GM23248 (cell line): ENCODE results near the gene ASCL4. TPM values are rescaled to one million over a fixed set of nuclear protein-coding genes. Genes with fewer than 3 reads are reported as not detected.
"Not testable (repeated sequence)": the region's sequence is repeated elsewhere in the genome, so short reads cannot be mapped to it uniquely, and the experiment has no call there.

Source experiments
- DNase-seq: peaks from one replicate; pipeline ENCODE4 v3.0.0-alpha.2; 2015
- H2AFZ ChIP-seq: fragments of 200-600 bp; sonication (generic); 2 replicates; pipeline ENCODE4 v1.6.1; 2016; ENCODE audit warnings: antibody characterized with exemption
- H3F3A ChIP-seq: fragments of 200-600 bp; sonication (generic); 2 replicates; pipeline ENCODE4 v1.6.1; 2016; ENCODE audit warnings: mild to moderate bottlenecking, antibody characterized with exemption, mixed run types; ENCODE audit not compliant: insufficient read depth
- H3K27ac ChIP-seq: fragments of 200-600 bp; sonication (generic); 2 replicates; pipeline ENCODE4 v1.5.1; 2016; ENCODE audit warnings: mild to moderate bottlenecking
- H3K27me3 ChIP-seq: fragments of 200-600 bp; sonication (generic); replicated peaks from 2 replicates; pipeline ENCODE4 v1.6.1; 2016; ENCODE audit warnings: mild to moderate bottlenecking; ENCODE audit not compliant: insufficient read depth
- H3K36me3 ChIP-seq: fragments of 200-600 bp; sonication (generic); 2 replicates; pipeline ENCODE4 v1.6.1; 2016; ENCODE audit warnings: low read depth, mild to moderate bottlenecking
- H3K4me1 ChIP-seq: fragments of 200-600 bp; sonication (generic); 2 replicates; pipeline ENCODE4 v1.6.1; 2016; ENCODE audit warnings: mild to moderate bottlenecking; ENCODE audit not compliant: insufficient read depth
- H3K4me2 ChIP-seq: fragments of 200-600 bp; sonication (generic); one replicate; pipeline ENCODE4 v1.6.1; 2016; ENCODE audit warnings: mild to moderate bottlenecking; ENCODE audit not compliant: unreplicated experiment
- H3K4me3 ChIP-seq: fragments of 200-600 bp; sonication (generic); 2 replicates; pipeline ENCODE4 v1.5.1; 2016; ENCODE audit warnings: mild to moderate bottlenecking
- H3K79me2 ChIP-seq: fragments of 200-600 bp; sonication (generic); 2 replicates; pipeline ENCODE4 v1.6.1; 2016; ENCODE audit warnings: mild to moderate bottlenecking; ENCODE audit not compliant: insufficient read depth
- H3K9ac ChIP-seq: fragments of 200-600 bp; sonication (generic); 2 replicates; pipeline ENCODE4 v1.6.1; 2016; ENCODE audit warnings: mild to moderate bottlenecking
- H3K9me2 ChIP-seq: fragments of 200-600 bp; sonication (generic); 2 replicates; pipeline ENCODE4 v1.6.1; 2016; ENCODE audit warnings: mixed run types, mild to moderate bottlenecking, moderate library complexity; ENCODE audit not compliant: insufficient read depth
- H3K9me3 ChIP-seq: fragments of 200-600 bp; sonication (generic); one replicate; pipeline ENCODE4 v1.6.1; 2017; ENCODE audit warnings: low read depth
- H4K20me1 ChIP-seq: fragments of 200-600 bp; sonication (generic); 2 replicates; pipeline ENCODE4 v1.6.0; 2016; ENCODE audit not compliant: insufficient read depth
- EZH2 ChIP-seq: fragments of 200-600 bp; sonication (generic); IDR thresholded peaks from 2 replicates; pipeline ENCODE4 v1.6.1; 2018; ENCODE audit warnings: antibody characterized with exemption, mild to moderate bottlenecking; ENCODE audit not compliant: insufficient read depth, poor library complexity, severe bottlenecking
- EZH2phosphoT487 ChIP-seq: fragments of 200-600 bp; sonication (generic); IDR thresholded peaks from 2 replicates; pipeline ENCODE4 v1.6.1; 2018; ENCODE audit warnings: antibody characterized with exemption, moderate library complexity, mild to moderate bottlenecking, low read depth; ENCODE audit not compliant: insufficient read depth
- WGBS, 2 experiments: methylation state at CpG; one replicate each; pipeline ENCODE4 v1.1.6; 2015 to 2017; ENCODE audit warnings: low lambda C conversion rate in 2 of 2, low coverage in 1 of 2; ENCODE audit errors: missing lambda C conversion rate in 2 of 2; 5-methylcytosine and 5-hydroxymethylcytosine counted together
- in situ Hi-C: fragments of 300-500 bp; cut with MboI; formaldehyde crosslinking; loops from 2 replicates; pipeline ENCODE4 v1.15.0; 2020
- polyA plus RNA-seq: library from polyadenylated mRNA; unstranded; fragments of >200 nt; fragmentation: Nextera tagmentation; extraction: Ambion mirVana; gene quantifications from 2 replicates; pipeline ENCODE4 v1.2.1, GENCODE V29; 2016
- total RNA-seq: library from RNA; depleted of rRNA; stranded (reverse); fragments of >200 nt; shearing (Covaris generic); gene quantifications from 2 replicates; pipeline ENCODE4 v1.2.3, GENCODE V29; 2014; rRNA removed

Gene ASCL4
- not detected in 2 replicates for total RNA-seq
- not detected in 2 replicates for polyA plus RNA-seq

DNA sequence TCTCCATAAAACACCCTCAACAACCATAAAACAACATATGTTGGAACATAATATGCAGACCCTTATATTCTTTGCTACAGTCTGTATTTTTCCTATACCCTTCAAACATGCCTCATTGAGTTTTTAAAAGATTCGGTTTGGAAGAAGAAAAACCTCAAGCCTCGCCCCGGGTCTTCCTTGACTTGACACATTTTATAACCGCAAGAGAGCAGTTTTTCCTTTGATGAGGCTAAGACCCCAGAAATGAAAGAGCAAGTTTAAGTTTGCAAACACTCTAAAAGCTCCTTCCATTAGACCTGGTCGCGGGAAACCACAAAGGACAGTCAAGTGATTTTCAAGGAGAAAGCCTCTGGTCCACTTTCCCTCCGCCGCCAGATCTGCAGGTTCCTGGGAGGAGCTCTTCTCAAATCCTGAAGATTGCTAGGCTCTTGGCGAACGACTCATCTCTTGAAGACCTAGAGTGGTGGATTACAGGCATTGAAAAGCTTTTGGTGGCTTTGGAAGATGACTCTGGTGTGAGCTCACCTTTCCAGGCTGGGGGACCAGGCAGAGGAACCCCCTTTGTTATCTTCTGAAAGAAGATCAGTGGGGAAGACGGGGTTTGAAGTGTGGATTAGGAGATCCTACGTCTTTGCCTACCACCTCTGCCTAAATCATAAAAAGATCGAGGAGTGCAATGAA, at the start of gene ASCL4:
TSS of gene ASCL4 (plus strand) at position 356 of the 681 bp plus-strand sequence. CDS start 515 bp downstream, outside the sequence.
- Histone ChIP-seq H3K4me2 (no peak within 1 kb of the TSS), H3K4me3 (no peak within 1 kb of the TSS), H3K4me1 (no peaks in the 10 kb centered on the region), H3F3A (no peaks in the 10 kb centered on the region), H3K9ac (no peak within 1 kb of the TSS), H3K79me2 (no peaks in the 10 kb centered on the region), H4K20me1 (no peaks in the 10 kb centered on the region), H3K36me3 (no peaks in the 10 kb centered on the region), H3K27me3 (peaks cover 41% of the 10 kb centered on the region), H3K9me2 (no peaks in the 10 kb centered on the region), H3K27ac (no peak within 1 kb of the TSS), H3K9me3 (no peaks in the 10 kb centered on the region), H2AFZ (no peak within 1 kb of the TSS)
- WGBS, 2 experiments, result 30 to 32% methylated on average over 13 of the region's 13 CpGs
- no peak for DNase-seq
- no peak for TF ChIP-seq EZH2phosphoT487
- TF ChIP-seq EZH2, result no peak
- in situ Hi-C loops, result no loop called here

DNA sequence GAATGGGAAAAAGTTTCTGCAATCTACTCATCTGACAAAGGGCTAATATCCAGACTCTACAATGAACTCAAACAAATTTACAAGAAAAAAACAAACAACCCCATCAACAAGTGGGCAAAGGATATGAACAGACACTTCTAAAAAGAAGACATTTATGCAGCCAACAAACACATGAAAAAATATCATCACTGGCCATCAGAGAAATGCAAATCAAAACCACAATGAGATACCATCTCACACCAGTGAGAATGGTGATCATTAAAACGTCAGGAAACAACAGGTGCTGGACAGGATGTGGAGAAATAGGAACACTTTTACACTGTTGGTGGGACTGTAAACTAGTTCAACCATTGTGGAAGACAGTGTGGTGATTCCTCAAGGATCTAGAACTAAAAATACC, 47.2 kb upstream of the ASCL4 start:
- H3K27ac ChIP-seq, DNase-seq: not testable (repeated sequence)
- WGBS, 2 experiments, result 38 to 54% methylated on average over 1 of the region's 1 CpG

DNA sequence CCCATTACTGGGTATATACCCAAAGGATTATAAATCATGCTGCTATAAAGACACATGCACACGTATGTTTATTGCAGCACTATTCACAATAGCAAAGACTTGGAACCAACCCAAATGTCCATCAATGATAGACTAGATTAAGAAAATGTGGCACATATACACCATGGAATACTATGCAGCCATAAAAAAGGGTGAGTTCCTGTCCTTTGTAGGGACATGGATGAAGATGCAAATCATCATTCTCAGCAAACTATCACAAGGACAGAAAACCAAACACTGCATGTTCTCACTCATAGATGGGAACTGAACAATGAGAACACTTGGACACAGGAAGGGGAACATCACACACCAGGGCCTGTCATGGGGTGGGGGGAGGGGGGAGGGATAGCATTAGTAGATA, 46.8 kb upstream of the ASCL4 start:
- H3K4me2 ChIP-seq, H2AFZ ChIP-seq, H3K27ac ChIP-seq, H3K27me3 ChIP-seq, H4K20me1 ChIP-seq, H3K9me2 ChIP-seq, H3F3A ChIP-seq, H3K4me3 ChIP-seq, H3K9me3 ChIP-seq, DNase-seq, H3K79me2 ChIP-seq, H3K36me3 ChIP-seq, H3K4me1 ChIP-seq, in situ Hi-C loops, H3K9ac ChIP-seq: not testable (repeated sequence)
- WGBS, 2 experiments, result 40% methylated on average over 1 of the region's 1 CpG; no CpG with 5 or more reads in 1 of the 2 experiments

More for the DNA sequence above, 47.2 kb upstream of the ASCL4 start:
- in situ Hi-C loops, H3K4me2 ChIP-seq, H3K9ac ChIP-seq, H3K9me2 ChIP-seq, H3K4me1 ChIP-seq, H3K9me3 ChIP-seq, H4K20me1 ChIP-seq, H3K36me3 ChIP-seq, H3K79me2 ChIP-seq, H3K4me3 ChIP-seq, H3K27me3 ChIP-seq, H2AFZ ChIP-seq, H3F3A ChIP-seq: not testable (repeated sequence)

GRCh38 chr12:107730618-107731341, 43.7 kb upstream of the ASCL4 start:
- H3K27me3 ChIP-seq, result no peaks in the 10 kb centered on the region
- 0 out of 2 replicates have a peak, but pooled peaks cover under 1% of the 10 kb centered on the region for H3K79me2 ChIP-seq
- H3K4me3 ChIP-seq, result no peak overlapping the region
- no peak overlapping the region for H3K4me2 ChIP-seq
- H3K27ac ChIP-seq, result no peak overlapping the region
- H3K4me1 ChIP-seq, result no peaks in the 10 kb centered on the region
- H3K36me3 ChIP-seq, result peaks cover 25% of the 10 kb centered on the region
- in situ Hi-C loops, result no loop called here
- TF ChIP-seq EZH2, result no peak
- TF ChIP-seq EZH2phosphoT487, result no peak
- 65 to 70% methylated on average over 4 of the region's 4 CpGs for WGBS, 2 experiments
- no peak overlapping the region for H3K9ac ChIP-seq
- 0 out of 2 replicates have a peak, but pooled peaks cover 15% of the 10 kb centered on the region for H3F3A ChIP-seq
- H4K20me1 ChIP-seq, result no peaks in the 10 kb centered on the region
- no peak for DNase-seq
- H3K9me3 ChIP-seq, result no peaks in the 10 kb centered on the region
- H2AFZ ChIP-seq, result no peak overlapping the region
- no peaks in the 10 kb centered on the region for H3K9me2 ChIP-seq
